Measurements from ENCODE around the gene ROR2.

The ROR2 gene

DNA sequence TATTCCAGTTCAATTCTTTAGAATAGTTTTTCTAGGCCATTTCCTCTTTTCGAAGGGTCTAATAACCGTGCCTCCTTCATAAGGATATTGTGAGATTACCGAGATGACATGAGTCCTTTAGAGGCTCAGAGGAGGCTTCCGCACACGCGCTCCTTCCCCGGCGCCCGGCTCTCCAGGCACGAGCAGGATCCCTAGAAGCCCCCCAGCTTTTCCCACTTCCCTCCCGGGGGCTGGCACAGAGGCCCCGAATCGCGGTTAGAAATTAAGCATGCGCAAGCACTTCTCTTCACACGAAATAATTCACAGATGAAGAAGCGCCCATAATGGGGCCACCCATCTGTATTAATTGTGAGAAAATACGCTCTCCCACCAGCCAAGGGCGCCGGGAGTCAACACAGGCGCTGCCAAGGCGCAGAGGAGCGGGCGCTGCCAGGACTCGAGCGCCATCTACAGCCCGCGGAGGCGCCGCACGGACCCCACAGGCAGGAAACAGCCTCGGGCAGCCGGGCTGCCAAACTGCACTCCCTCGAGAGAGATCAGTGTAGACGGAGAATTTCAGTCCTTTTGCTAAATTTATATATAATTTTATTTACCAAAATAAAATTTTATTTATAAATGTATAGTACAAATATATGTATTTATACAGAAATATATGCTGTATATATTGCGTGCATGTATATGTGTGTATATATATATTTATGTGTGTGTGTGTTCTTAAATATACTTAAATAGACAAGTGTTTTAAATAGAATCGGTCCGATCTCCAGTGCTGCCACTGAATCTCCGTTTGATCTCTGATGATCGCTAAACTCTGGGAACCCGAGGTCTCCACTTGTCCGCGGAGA lies 268.3 kb downstream of the ROR2 start:
- no peak overlapping the region for H3K27ac Mint-ChIP-seq
- peak overlapping the region in 2 of 3 experiments; percentile 36 to 62 for H3K4me3 Mint-ChIP-seq
- peaks cover 14% of the 10 kb centered on the region for H3K27me3 Mint-ChIP-seq (ENCODE audit: low read depth)
- H3K4me1 Mint-ChIP-seq, result peaks cover 11% of the 10 kb centered on the region
- H3K9me3 Mint-ChIP-seq, result no peaks in the 10 kb centered on the region
- TF ChIP-seq, protein P1, sequence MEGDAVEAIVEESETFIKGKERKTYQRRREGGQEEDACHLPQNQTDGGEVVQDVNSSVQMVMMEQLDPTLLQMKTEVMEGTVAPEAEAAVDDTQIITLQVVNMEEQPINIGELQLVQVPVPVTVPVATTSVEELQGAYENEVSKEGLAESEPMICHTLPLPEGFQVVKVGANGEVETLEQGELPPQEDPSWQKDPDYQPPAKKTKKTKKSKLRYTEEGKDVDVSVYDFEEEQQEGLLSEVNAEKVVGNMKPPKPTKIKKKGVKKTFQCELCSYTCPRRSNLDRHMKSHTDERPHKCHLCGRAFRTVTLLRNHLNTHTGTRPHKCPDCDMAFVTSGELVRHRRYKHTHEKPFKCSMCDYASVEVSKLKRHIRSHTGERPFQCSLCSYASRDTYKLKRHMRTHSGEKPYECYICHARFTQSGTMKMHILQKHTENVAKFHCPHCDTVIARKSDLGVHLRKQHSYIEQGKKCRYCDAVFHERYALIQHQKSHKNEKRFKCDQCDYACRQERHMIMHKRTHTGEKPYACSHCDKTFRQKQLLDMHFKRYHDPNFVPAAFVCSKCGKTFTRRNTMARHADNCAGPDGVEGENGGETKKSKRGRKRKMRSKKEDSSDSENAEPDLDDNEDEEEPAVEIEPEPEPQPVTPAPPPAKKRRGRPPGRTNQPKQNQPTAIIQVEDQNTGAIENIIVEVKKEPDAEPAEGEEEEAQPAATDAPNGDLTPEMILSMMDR (IDR thresholded peaks at IDR 0.05; ENCODE audit: unreplicated experiment in 3 of 3), result peak; percentile 88 to 96 (median 95)
- no peaks in the 10 kb centered on the region for H3K36me3 Mint-ChIP-seq (ENCODE audit: low read depth)

DNA sequence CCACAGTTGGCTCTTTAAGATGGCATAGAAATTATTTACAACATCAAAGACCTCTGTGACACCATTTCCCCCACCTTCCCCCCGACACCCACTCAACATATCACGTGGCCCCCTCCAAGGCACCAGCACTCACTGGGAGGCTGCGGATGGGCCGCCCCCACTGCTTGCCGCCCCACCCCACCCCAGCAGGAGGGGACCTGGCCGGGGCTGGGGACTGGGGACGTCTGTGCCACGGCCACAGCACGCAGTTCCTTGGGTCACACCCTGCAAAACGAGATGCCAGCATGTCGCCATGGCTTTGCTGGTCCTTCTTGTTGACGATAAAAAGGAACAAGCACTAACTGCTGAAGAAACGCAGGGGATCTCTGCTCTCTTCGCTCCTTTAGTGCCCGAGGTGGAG lies 269.0 kb downstream of the ROR2 start:
- Mint-ChIP-seq H3K9me3 (no peaks in the 10 kb centered on the region), H3K27ac (no peak overlapping the region)

DNA sequence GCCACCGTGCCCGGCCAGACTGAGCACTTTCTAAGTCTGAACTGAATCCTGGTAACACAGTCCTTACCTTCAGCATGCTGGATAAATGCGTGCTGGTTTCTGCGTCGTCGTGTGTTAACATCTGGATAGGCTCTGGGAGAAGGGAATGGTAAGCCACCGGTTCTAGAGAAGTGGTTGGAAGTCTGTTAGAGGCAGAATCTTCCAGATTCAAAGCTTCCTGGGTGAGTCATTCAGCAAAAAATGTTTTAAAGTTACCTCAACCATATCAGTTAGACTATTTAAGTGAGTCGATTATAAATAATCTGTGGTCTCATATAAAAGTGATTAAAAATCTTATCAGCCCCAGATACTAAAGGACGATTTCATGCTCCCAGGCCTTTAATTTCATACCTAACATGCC lies 269.9 kb downstream of the ROR2 start:
- H3K4me3 Mint-ChIP-seq, result no peak overlapping the region
- peaks cover 12% of the 10 kb centered on the region for H3K4me1 Mint-ChIP-seq
- H3K9me3 Mint-ChIP-seq, result peaks cover 5% of the 10 kb centered on the region
- no peak overlapping the region for H3K27ac Mint-ChIP-seq
- TF ChIP-seq, protein P1 (IDR thresholded peaks at IDR 0.05; ENCODE audit: unreplicated experiment in 3 of 3), result no peak
- H3K36me3 Mint-ChIP-seq (ENCODE audit: low read depth), result no peaks in the 10 kb centered on the region
- H3K27me3 Mint-ChIP-seq (ENCODE audit: low read depth), result peaks cover 14% of the 10 kb centered on the region

More for the DNA sequence above, 269.0 kb downstream of the ROR2 start:
- TF ChIP-seq, protein P1 (IDR thresholded peaks at IDR 0.05; ENCODE audit: unreplicated experiment in 3 of 3), result no peak
- H3K27me3 Mint-ChIP-seq (ENCODE audit: low read depth), result peaks cover 14% of the 10 kb centered on the region
- no peak overlapping the region for H3K4me3 Mint-ChIP-seq
- H3K36me3 Mint-ChIP-seq (ENCODE audit: low read depth), result no peaks in the 10 kb centered on the region
- H3K4me1 Mint-ChIP-seq, result peaks cover 12% of the 10 kb centered on the region

DNA sequence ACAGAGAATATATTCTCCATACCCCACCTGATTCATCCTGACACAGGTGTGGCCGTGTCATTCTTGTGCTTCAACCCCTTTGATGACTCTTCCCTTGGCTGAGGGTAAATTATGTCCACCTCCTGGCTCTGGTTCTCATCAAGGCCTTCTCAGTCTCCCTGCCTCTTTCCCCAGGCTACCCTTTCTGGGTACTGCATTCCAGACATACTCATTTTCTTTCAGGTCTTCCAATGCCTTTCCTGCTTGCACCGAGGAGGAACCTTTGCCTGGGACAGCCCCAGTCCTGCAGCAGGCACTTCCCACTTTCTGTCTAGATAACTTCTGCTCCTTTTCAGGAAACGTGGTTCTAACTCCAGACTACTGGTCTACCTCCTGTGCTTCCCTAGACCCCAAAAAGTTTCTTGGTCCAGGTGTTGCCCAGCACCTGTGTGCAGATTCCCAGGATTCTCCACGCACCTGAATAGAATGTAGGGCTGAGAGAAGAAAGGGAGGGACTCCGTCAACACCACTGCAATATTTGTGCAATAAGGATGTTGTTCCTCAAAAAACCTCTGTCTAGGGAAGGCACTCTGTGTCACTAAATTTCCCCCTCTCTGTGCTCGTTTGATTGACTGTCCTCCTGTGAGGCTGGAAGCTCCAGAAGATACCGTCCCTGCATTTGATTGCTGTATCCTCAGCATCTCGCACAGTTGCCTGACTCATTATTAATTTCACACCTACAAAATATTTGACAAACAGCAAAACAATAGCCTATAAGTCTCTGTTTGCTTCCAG lies 271.0 kb downstream of the ROR2 start:
- Mint-ChIP-seq H3K27ac (no peak overlapping the region), H3K36me3 (ENCODE audit: low read depth) (no peaks in the 10 kb centered on the region), H3K4me3 (no peak overlapping the region), H3K27me3 (ENCODE audit: low read depth) (peaks cover 14% of the 10 kb centered on the region), H3K9me3 (peaks cover 8% of the 10 kb centered on the region), H3K4me1 (peaks cover 12% of the 10 kb centered on the region)
- TF ChIP-seq, protein P1 (IDR thresholded peaks at IDR 0.05; ENCODE audit: unreplicated experiment in 3 of 3), result no peak

DNA sequence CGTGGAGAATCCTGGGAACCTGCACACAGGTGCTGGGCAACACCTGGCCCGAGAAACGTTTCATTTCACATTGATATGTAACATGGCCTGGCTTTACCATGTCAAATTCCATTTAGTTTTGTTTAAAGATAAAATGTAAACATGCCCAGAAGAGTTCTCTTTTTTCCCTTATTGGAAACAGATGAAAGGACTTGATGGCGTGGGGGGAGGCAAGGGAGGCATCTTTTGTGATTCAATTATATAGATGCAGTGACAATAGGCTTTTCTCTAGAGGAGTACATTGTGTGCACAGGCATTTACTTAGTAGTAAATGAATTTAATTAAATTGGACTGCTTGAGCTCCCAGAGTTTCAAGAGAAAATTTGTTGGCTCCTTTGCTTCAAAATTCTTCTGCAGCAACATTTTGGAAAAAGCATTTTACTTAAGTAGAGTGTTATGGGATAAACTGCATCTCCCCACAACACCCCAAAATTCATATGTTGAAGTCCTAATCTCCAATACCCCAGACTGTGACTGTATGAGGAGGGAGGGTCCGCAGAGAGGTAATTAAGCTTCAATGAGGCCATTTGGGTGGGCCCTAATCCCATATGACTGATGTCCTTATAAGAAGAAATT lies 272.1 kb downstream of the ROR2 start:
- Mint-ChIP-seq H3K36me3 (ENCODE audit: low read depth) (no peaks in the 10 kb centered on the region), H3K4me3 (no peak overlapping the region), H3K27me3 (ENCODE audit: low read depth) (peaks cover 14% of the 10 kb centered on the region), H3K9me3 (peaks cover 14% of the 10 kb centered on the region), H3K27ac (peak overlapping the region in 1 of 3 experiments; percentile 26), H3K4me1 (peaks cover 12% of the 10 kb centered on the region)
- TF ChIP-seq, protein P1 (IDR thresholded peaks at IDR 0.05; ENCODE audit: unreplicated experiment in 3 of 3), result no peak
